ENCODE data around the gene UBTD1. TPM values are rescaled to one million over a fixed set of nuclear protein-coding genes. Genes with fewer than 3 reads are reported as not detected.

UBTD1 gene
- total and polyA plus RNA-seq, 2 donors = 3.5 to 23.6 TPM

DNA sequence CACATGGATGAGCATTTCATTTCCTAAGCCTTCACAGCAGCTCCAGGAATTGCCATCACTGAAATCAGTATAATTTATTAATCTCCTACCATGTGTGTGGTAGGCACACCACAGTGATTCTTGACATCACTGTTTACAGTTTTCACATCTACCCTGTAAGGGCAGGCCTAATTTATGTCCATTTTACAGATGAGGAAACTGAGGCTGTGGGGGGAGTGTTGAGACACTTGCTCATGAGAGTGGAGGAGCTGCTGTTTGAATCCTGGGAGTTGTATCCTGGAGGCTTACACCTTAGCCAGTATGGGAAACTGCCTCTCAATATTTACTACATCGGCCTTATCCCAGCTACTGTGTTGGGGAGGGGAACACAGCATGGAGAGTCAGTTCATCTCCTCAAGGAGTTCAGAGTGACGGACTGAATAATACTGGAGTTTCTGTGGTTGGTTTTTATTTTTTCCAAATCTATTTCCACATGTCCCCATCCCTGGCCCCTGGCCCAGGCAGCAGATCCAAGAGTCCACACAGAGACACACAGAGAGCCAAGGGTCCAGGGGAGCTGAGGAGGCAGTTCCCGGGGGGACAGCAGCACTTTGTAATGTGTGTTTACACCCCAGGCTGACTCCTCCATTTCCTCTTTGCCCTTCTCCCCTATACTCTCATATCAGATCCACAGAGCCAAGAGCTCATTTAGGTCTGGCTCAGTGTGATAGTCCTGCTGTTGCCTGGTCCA lies 13.2 kb downstream of the UBTD1 start:
- DNase-seq (ENCODE audit: extremely low spot score) = no peak
- Histone ChIP-seq H3K4me3 (ENCODE audit: low read depth, low read length) (no peak overlapping the region), H3K27ac (ENCODE audit: low read depth) (no peak overlapping the region), H3K36me3 (ENCODE audit: insufficient read depth) (no peaks in the 10 kb centered on the region), H3K4me1 (ENCODE audit: insufficient read depth) (no peaks in the 10 kb centered on the region)
- 57% methylated on average over 3 of the region's 3 CpGs for WGBS

DNA sequence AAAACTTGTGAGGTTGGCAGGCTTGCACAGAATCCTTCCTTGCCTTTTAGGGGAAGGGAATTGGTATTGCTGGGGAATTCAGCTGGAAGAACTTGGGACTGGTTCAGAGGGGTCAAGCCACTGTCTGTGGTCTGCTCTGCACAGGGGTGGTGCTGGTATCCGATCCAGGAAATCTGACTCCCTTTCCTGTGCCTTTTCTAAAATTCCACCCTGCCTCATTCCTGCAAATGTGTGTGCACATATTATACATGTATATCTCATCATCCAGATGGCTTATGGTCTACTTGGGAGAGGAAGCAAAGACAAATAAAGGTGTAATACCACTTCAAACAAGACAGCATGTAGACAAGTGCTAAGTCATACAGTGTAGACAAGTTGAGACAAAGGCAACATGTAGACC lies 14.3 kb downstream of the UBTD1 start:
- H3K36me3 ChIP-seq (ENCODE audit: insufficient read depth) = no peaks in the 10 kb centered on the region
- H3K27ac ChIP-seq (ENCODE audit: low read depth) = no peak overlapping the region
- H3K4me1 ChIP-seq (ENCODE audit: insufficient read depth) = no peaks in the 10 kb centered on the region
- H3K4me3 ChIP-seq (ENCODE audit: low read depth, low read length) = no peak overlapping the region
- WGBS = 55% methylated on average over 1 of the region's 1 CpG
- no peak for DNase-seq (ENCODE audit: extremely low spot score)

DNA sequence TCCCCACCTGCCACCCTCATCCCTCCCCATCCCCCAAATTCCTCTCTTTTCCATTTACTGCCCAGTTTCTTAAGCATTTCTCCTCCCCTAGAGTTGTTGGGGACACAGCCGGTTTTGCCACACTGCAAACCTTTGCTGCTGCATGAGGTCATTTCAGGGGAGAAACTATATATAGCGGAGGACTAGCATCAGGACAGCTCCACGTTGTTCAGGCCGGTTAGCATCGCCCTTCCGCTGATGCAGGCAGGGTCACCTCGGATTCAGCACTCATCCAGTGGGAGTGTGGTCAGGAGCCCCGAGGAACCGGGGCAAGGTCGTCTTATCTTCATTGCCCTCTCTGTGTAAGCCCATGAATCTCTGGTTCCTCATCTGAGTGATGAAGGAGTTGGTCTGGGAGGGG lies 15.6 kb downstream of the UBTD1 start:
- DNase-seq (ENCODE audit: extremely low spot score) = no peak
- Histone ChIP-seq H3K36me3 (ENCODE audit: insufficient read depth) (no peaks in the 10 kb centered on the region), H3K4me3 (ENCODE audit: low read depth, low read length) (no peak overlapping the region), H3K4me1 (ENCODE audit: insufficient read depth) (no peaks in the 10 kb centered on the region), H3K27ac (ENCODE audit: low read depth) (no peak overlapping the region)
- 75% methylated on average over 10 of the region's 10 CpGs for WGBS

DNA sequence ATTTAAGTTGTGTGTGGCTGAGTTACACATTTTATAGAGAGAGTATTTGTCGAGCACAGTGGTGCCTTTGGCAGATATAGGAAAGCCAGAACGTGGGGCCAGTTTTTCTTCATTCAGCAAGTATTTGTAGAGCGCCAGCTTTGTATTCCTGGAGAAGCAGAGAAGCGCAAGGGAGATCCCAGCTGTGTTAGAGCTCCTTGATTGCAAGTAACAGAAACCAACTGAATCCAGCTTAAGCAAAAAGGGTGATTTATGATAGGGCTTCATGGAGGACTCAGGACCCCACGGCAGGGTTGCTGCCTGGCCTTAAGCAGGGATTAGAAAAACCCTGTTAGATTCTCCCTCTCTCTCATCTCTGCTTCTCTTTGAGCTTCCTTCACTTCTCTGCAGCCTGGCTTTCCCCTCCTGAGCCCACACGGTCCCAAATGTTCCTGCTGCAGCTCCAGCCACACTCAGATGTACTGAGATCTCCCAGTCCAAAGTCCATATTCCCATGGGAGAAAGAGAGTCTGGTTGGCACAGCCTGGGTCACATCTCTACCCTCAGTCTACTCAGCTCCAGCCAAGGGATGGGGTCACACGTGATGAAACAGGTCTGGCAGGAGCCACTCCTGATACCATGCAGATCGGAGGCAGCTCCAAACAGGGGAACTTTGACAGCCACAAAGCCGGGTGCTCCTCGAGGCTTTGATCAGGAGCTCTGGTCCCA lies 16.7 kb downstream of the UBTD1 start:
- no peak for DNase-seq (ENCODE audit: extremely low spot score)
- H3K4me1 ChIP-seq (ENCODE audit: insufficient read depth) = no peaks in the 10 kb centered on the region
- H3K27ac ChIP-seq (ENCODE audit: low read depth) = no peak overlapping the region
- no peaks in the 10 kb centered on the region for H3K36me3 ChIP-seq (ENCODE audit: insufficient read depth)
- H3K4me3 ChIP-seq (ENCODE audit: low read depth, low read length) = no peak overlapping the region
- WGBS = 74% methylated on average over 10 of the region's 10 CpGs

DNA sequence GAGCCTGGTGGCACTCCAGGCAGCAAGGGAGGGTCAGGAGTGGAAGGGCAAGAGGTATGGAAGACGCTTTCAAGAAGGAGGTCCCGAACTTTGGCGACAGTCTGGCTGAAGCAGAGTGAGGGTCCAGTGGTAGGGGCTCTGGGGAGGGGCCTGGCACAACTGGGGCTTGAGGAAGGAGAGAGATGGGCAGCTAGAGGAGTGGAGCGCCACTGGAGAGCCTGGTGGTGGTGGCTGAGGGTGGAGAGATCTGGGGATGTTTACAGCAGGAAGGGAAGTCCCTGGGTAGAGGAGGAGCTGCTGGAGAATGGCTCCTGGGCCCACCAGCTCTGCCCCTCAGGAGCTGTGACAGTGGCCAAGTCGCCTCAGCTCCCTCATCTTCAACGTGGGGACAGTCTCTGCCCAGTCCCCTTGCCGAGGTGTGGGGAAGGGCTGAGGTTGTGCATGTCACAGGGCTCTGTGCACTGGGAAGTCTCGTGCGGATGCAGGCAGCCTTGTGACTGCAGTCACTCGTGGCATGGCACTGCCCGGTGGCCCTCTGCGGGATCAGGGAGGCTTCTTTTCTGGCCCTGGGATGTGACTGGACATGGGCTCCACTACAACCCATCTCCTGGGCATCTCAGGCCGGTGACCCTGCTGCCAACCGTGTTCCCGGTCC lies 18.5 kb downstream of the UBTD1 start:
- H3K27ac ChIP-seq (ENCODE audit: low read depth) = no peak overlapping the region
- 90% methylated on average over 15 of the region's 15 CpGs for WGBS
- H3K4me1 ChIP-seq (ENCODE audit: insufficient read depth) = no peaks in the 10 kb centered on the region
- no peaks in the 10 kb centered on the region for H3K36me3 ChIP-seq (ENCODE audit: insufficient read depth)
- DNase-seq (ENCODE audit: extremely low spot score) = no peak
- H3K4me3 ChIP-seq (ENCODE audit: low read depth, low read length) = no peak overlapping the region

DNA sequence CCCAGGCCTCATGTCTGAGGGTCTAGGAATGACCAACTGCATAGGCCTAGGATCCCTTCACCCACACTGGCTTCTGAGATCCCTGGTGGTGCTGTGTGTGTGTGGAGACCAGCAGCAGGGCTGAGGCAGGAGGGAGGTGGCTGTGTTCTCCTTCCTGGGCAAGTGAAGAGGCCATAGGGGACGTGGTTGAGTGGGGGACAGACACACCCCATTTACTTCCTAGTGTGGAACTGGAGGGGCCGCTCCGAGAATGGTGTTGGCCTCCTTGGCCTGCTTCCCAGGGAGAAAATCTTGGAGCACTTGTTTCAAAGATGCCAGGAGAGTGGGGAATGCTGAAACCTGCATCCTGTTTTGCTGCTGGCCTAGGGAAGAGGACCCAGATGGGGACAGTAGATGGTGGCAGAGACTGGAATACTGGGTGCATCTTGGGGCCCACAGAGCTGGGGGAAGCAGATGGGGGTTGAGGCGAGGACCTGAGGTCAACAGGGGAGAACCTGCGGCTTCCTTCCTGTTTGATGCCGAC lies 19.1 kb downstream of the UBTD1 start:
- H3K36me3 ChIP-seq (ENCODE audit: insufficient read depth) = no peaks in the 10 kb centered on the region
- no peaks in the 10 kb centered on the region for H3K4me1 ChIP-seq (ENCODE audit: insufficient read depth)
- H3K4me3 ChIP-seq (ENCODE audit: low read depth, low read length) = no peak overlapping the region
- no peak for DNase-seq (ENCODE audit: extremely low spot score)
- whole genome bisulfite sequencing = 68% methylated on average over 6 of the region's 6 CpGs
- no peak overlapping the region for H3K27ac ChIP-seq (ENCODE audit: low read depth)

DNA sequence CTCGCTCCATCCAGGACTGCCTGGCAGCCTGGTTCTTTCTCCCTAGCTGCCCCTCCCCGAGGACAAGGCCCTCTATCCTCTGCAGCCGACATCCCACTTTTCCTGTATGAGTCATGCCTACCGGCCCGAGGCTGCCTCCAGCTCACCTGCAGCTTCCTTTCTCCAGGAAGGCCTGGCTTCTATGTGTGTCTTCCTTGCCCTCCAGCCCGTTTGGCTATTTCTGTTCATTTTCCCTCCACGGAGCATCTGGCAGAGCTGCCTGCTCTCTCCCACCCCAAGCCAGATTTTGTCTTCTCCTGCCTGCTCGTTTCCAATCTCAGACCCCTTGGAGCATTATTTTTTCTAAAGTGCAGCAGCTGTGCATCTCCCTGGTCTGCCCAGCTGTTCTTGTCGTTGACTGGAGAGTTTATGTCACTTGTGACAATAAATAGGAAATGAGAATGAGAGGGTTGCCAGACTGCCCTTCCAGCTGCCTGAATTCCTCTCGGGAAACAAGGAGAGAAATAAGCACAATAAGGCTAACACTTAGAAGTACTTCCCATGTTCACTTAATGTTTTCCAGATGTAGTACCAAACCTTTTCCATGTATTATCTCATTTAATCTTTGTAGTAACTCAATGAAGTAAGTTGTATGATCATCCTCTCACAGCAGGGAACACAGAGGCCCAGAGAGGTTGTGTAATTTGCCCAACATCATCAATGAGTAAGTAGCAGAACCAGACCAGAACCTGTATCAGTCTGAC lies 19.7 kb downstream of the UBTD1 start:
- 41% methylated on average over 10 of the region's 10 CpGs for WGBS
- Histone ChIP-seq H3K4me1 (ENCODE audit: insufficient read depth) (no peaks in the 10 kb centered on the region), H3K36me3 (ENCODE audit: insufficient read depth) (no peaks in the 10 kb centered on the region), H3K4me3 (ENCODE audit: low read depth, low read length) (no peak overlapping the region), H3K27ac (ENCODE audit: low read depth) (no peak overlapping the region)
- no peak for DNase-seq (ENCODE audit: extremely low spot score)

DNA sequence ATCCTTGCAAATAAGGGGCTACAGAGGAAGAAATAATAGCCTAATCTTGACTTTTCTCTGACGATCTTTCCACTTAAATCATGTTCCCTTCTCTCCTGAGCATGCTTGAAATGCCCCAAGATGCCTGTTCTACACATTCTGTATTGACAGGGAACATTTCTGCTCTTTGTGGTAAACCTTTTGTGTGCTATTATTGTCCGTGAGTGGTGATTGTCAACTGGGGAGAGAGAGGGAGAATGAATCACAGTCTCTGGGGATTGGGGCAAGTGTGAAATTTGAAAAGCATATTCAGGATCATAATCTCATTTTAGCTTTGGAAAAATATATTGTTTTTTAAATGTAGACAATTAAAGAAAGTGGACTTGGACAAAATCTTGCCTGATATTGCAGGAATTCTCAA lies 20.6 kb downstream of the UBTD1 start:
- H3K27ac ChIP-seq (ENCODE audit: low read depth) = no peak overlapping the region
- H3K4me1 ChIP-seq (ENCODE audit: insufficient read depth) = no peaks in the 10 kb centered on the region
- H3K36me3 ChIP-seq (ENCODE audit: insufficient read depth) = no peaks in the 10 kb centered on the region
- WGBS = 81% methylated on average over 2 of the region's 2 CpGs
- no peak overlapping the region for H3K4me3 ChIP-seq (ENCODE audit: low read depth, low read length)
- no peak for DNase-seq (ENCODE audit: extremely low spot score)

DNA sequence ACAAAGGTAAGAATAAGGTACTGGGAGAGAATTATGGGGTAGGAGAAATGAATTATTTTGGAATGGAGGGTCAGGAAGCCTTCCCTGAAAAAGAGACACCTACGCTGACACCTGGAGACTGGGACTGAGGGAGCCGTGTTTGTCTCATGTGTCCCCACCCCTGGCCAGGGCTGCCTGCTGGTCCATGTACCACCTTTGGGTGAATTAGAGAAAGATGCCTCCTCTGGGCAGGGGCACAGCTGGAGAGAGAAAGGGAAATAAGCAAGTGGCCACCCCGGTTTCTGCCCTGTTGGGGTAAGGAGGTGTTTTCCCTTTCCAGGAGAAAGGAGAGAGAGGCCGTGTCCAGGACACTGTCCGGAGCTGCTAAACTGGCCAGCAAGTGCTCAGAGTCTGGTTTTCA lies 21.8 kb downstream of the UBTD1 start:
- DNase-seq (ENCODE audit: extremely low spot score) = no peak
- H3K4me3 ChIP-seq (ENCODE audit: low read depth, low read length) = no peak overlapping the region
- H3K36me3 ChIP-seq (ENCODE audit: insufficient read depth) = no peaks in the 10 kb centered on the region
- WGBS = 92% methylated on average over 5 of the region's 5 CpGs
- no peak overlapping the region for H3K27ac ChIP-seq (ENCODE audit: low read depth)
- H3K4me1 ChIP-seq (ENCODE audit: insufficient read depth) = no peaks in the 10 kb centered on the region

DNA sequence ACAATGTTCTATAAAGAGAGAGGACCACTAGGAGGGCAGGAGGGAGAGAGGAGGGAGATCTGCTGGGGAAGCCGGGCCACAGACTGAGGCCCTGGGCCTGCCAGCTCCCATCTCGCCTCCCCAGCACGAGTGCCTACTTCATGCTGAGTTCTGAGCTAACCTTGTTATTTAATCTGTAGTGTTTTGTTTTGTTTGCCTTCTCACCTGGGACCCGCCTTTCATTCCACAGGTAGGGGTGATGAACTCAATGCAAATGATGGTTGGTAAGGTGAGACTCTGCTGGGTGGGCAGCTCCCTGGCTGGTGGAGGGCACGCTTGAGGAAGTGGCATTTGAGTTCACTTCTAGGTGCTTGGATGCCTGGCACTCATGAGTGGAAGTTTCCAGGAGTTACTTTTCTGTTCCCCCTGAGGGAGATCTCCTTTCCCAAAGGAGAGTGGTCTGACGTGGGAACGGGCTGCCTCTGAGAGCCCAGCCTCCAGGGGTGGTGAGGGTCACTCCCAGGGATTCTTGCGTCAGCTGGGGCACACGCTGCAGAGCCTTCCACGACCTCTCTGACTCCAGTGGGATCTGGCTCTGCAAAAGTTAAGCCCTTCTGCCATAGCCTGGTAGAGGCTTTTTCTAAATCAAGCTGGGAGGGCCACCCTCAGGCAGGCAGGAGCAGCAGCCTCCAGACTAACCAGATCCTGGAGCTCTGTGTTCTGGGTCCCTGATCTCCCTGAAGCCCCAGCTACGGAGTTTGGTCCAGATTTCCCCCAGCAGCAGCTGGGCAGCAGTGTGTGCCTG lies 22.4 kb downstream of the UBTD1 start:
- WGBS = 85% methylated on average over 11 of the region's 11 CpGs
- H3K36me3 ChIP-seq (ENCODE audit: insufficient read depth) = no peaks in the 10 kb centered on the region
- H3K27ac ChIP-seq (ENCODE audit: low read depth) = no peak overlapping the region
- no peak overlapping the region for H3K4me3 ChIP-seq (ENCODE audit: low read depth, low read length)
- DNase-seq (ENCODE audit: extremely low spot score) = no peak
- H3K4me1 ChIP-seq (ENCODE audit: insufficient read depth) = no peaks in the 10 kb centered on the region

DNA sequence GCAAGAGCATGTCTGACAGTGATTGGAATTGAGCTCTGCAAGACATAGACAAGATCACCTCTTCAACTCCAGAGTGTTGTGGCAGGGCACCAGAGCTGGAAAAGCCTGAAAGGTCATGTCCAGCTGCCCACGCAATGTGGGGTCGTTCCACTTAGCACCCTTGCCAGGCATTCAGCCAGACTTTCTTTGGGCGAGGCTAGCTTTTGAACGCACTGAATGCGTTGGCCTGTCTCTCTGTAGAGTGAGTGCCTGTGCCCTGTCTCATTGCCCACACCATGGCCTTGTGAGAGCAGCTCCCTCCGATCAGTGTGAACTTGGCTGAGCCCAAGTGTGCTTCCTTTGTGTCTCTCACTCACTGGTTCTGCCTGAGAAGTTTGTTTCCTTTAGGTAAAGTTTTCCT lies 23.3 kb downstream of the UBTD1 start:
- no peaks in the 10 kb centered on the region for H3K4me1 ChIP-seq (ENCODE audit: insufficient read depth)
- WGBS = 76% methylated on average over 6 of the region's 6 CpGs
- H3K36me3 ChIP-seq (ENCODE audit: insufficient read depth) = no peaks in the 10 kb centered on the region
- no peak overlapping the region for H3K27ac ChIP-seq (ENCODE audit: low read depth)
- no peak overlapping the region for H3K4me3 ChIP-seq (ENCODE audit: low read depth, low read length)
- DNase-seq (ENCODE audit: extremely low spot score) = no peak

DNA sequence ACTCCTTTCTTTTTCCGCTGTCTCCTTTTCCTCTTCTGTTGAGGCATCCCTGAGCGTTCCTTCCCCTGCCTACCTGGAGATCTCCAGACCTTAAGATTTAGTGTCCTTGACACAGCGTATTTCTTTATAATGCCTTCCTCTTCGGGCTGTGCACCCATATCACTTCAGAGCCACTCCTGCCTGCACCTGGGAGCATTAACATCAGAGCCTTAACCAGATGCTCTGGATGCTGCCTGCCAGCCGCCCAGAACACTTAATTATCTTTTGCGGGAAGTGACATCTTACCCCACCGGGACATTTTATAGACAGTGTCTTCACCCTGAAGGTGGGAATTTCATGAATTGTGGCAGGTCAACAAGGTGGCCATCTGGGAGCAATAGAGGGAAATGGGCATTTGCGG lies 24.2 kb downstream of the UBTD1 start:
- 86% methylated on average over 8 of the region's 8 CpGs for WGBS
- no peak for DNase-seq (ENCODE audit: extremely low spot score)
- H3K4me3 ChIP-seq (ENCODE audit: low read depth, low read length) = no peak overlapping the region
- H3K4me1 ChIP-seq (ENCODE audit: insufficient read depth) = no peaks in the 10 kb centered on the region
- no peaks in the 10 kb centered on the region for H3K36me3 ChIP-seq (ENCODE audit: insufficient read depth)
- H3K27ac ChIP-seq (ENCODE audit: low read depth) = no peak overlapping the region

DNA sequence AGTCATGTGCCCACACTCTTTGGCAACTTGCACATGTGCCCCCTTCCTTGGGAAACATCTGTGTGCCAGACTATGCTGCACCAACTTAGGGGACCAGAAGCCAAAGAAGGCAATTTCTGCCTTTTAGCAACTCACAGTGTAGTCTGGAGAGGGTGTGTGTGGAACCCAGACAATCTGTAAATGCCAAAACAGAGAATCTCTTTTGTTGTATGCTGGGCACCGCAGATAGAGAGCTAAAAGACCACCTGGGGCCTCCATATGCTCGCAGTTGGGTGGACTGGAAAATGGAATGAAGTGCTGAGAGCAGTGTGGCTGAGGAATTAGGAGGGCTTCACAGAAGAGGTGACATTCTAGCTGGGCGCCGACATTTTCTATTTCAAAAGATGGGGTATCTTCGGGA lies 26.4 kb downstream of the UBTD1 start:
- WGBS = 95% methylated on average over 5 of the region's 5 CpGs
- no peaks in the 10 kb centered on the region for H3K4me1 ChIP-seq (ENCODE audit: insufficient read depth)
- H3K27ac ChIP-seq (ENCODE audit: low read depth) = no peak overlapping the region
- DNase-seq (ENCODE audit: extremely low spot score) = no peak
- H3K4me3 ChIP-seq (ENCODE audit: low read depth, low read length) = no peak overlapping the region
- no peaks in the 10 kb centered on the region for H3K36me3 ChIP-seq (ENCODE audit: insufficient read depth)

All from urinary bladder (tissue), 4 donors.